ENCODE results near the gene NCAPG2. TPM values are rescaled to one million over a fixed set of nuclear protein-coding genes. Genes with fewer than 3 reads are reported as not detected.

Gene NCAPG2
- total and polyA plus RNA-seq, 2 experiments from 2014 or later, result 15.6 to 17.3 TPM

DNA sequence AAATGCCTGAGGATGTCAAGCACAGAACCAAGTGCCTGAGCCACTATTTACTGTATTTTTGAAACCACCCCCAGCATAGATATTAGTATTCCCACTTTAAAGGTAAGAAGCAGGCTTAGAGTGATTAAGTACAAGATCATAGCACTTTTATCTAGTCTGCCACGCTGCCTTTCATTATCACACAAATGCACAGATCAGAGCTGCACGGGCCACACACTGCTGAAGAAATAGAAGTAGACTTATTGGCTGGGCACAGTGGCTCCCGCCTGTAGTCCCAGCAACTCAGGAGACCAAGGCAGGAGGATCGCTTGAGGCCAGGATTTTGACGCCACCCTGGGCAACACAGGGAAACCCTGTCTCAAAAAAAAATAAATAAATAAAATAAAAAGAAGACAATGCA is 38.2 kb downstream of the NCAPG2 start:
- Histone ChIP-seq H3K79me2 (ENCODE audit: insufficient read depth) (no peaks in the 10 kb centered on the region), H3K36me3 (ENCODE audit: low read depth) (no peaks in the 10 kb centered on the region), H3K4me1 (ENCODE audit: insufficient read depth) (no peaks in the 10 kb centered on the region), H3K27ac (no peak overlapping the region), H3K27me3 (replicated peaks; ENCODE audit: insufficient read depth) (no peaks in the 10 kb centered on the region), H3K4me2 (ENCODE audit: unreplicated experiment) (no peak overlapping the region), H3K9me2 (ENCODE audit: insufficient read depth) (no peaks in the 10 kb centered on the region), H3K9me3 (ENCODE audit: low read depth) (no peaks in the 10 kb centered on the region), H3F3A (ENCODE audit: insufficient read depth) (no peaks in the 10 kb centered on the region), H2AFZ (no peak overlapping the region), H4K20me1 (ENCODE audit: insufficient read depth) (no peaks in the 10 kb centered on the region), H3K4me3 (no peak overlapping the region), H3K9ac (no peak overlapping the region)
- 96 to 99% methylated on average over 5 of the region's 5 CpGs for WGBS, 2 experiments (ENCODE audit: low coverage in 1 of 2, low lambda C conversion rate in 2 of 2, missing lambda C conversion rate in 2 of 2)
- DNase-seq, result no peak
- no peak for TF ChIP-seq EZH2 (IDR thresholded peaks at IDR 0.05; ENCODE audit: insufficient read depth, poor library complexity, severe bottlenecking)
- TF ChIP-seq EZH2phosphoT487 (IDR thresholded peaks at IDR 0.05; ENCODE audit: insufficient read depth, low read depth), result no peak
- in situ Hi-C loops (cut with MboI), result no loop called here

DNA sequence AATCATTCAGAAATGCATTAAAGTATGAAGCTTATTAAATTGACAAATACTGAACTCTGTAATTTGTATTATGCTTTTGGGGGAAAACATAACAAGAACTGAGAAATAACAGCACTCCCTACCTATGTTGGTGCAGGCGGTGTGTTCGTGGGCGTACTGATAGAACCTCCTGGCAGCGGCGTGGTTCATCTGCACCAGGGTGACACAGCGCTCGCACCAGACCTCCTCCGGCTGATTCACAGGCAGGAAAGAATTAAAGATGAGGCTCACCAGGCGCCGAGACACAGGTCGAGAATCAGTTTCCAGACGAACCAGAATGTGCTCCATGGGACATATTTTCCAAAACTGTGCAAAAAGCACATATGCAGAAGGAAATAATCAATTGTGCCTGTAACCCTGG is 40.2 kb downstream of the NCAPG2 start:
- TF ChIP-seq EZH2 (IDR thresholded peaks at IDR 0.05; ENCODE audit: insufficient read depth, poor library complexity, severe bottlenecking), result no peak
- no peak for TF ChIP-seq EZH2phosphoT487 (IDR thresholded peaks at IDR 0.05; ENCODE audit: insufficient read depth, low read depth)

DNA sequence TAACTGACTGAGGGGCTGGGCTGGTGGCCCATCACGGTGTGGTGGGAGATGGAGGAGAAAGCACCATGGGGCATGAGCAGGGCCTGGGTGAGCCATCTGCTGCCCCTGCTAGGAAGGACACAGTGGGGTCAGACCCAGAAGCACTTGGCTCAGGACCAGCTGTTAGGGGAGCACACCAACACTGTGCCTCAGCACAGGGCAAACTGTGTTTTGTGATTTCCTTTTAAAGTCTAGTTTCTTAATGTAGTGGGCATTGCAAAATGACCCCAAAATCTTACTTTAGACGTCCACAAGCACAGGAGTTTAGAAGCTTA is 41.2 kb downstream of the NCAPG2 start:
- H2AFZ ChIP-seq, result no peak overlapping the region
- H3F3A ChIP-seq (ENCODE audit: insufficient read depth), result no peaks in the 10 kb centered on the region
- H3K36me3 ChIP-seq (ENCODE audit: low read depth), result no peaks in the 10 kb centered on the region; the same call in 1 of the 2 replicates
- H3K4me3 ChIP-seq, result no peak overlapping the region
- no peak overlapping the region for H3K4me2 ChIP-seq (ENCODE audit: unreplicated experiment)
- TF ChIP-seq EZH2phosphoT487 (IDR thresholded peaks at IDR 0.05; ENCODE audit: insufficient read depth, low read depth) (no peak), EZH2 (IDR thresholded peaks at IDR 0.05; ENCODE audit: insufficient read depth, poor library complexity, severe bottlenecking) (no peak)
- no peak overlapping the region for H3K9ac ChIP-seq
- H3K4me1 ChIP-seq (ENCODE audit: insufficient read depth), result no peaks in the 10 kb centered on the region
- no peaks in the 10 kb centered on the region for H3K27me3 ChIP-seq (replicated peaks; ENCODE audit: insufficient read depth)
- H3K9me3 ChIP-seq (ENCODE audit: low read depth), result no peaks in the 10 kb centered on the region
- H3K79me2 ChIP-seq (ENCODE audit: insufficient read depth), result no peaks in the 10 kb centered on the region
- no peak for DNase-seq
- no peaks in the 10 kb centered on the region for H3K9me2 ChIP-seq (ENCODE audit: insufficient read depth)
- 98% methylated on average over 2 of the region's 2 CpGs for WGBS, 2 experiments (ENCODE audit: low coverage in 1 of 2, low lambda C conversion rate in 2 of 2, missing lambda C conversion rate in 2 of 2)
- no peak overlapping the region for H3K27ac ChIP-seq
- H4K20me1 ChIP-seq (ENCODE audit: insufficient read depth), result no peaks in the 10 kb centered on the region
- in situ Hi-C loops (cut with MboI), result no loop called here

More for the DNA sequence above, 40.2 kb downstream of the NCAPG2 start:
- no peaks in the 10 kb centered on the region for H3K9me3 ChIP-seq (ENCODE audit: low read depth)
- H3K27me3 ChIP-seq (replicated peaks; ENCODE audit: insufficient read depth), result no peaks in the 10 kb centered on the region
- H2AFZ ChIP-seq, result no peak overlapping the region
- H3K36me3 ChIP-seq (ENCODE audit: low read depth), result no peaks in the 10 kb centered on the region; the same call in 1 of the 2 replicates
- 83 to 85% methylated on average over 12 of the region's 12 CpGs for WGBS, 2 experiments (ENCODE audit: low coverage in 1 of 2, low lambda C conversion rate in 2 of 2, missing lambda C conversion rate in 2 of 2)
- no peak overlapping the region for H3K27ac ChIP-seq
- no peaks in the 10 kb centered on the region for H3F3A ChIP-seq (ENCODE audit: insufficient read depth)
- H3K9ac ChIP-seq, result no peak overlapping the region
- H3K79me2 ChIP-seq (ENCODE audit: insufficient read depth), result no peaks in the 10 kb centered on the region
- DNase-seq, result no peak
- no peaks in the 10 kb centered on the region for H3K4me1 ChIP-seq (ENCODE audit: insufficient read depth)
- no peaks in the 10 kb centered on the region for H4K20me1 ChIP-seq (ENCODE audit: insufficient read depth)
- no peak overlapping the region for H3K4me2 ChIP-seq (ENCODE audit: unreplicated experiment)
- H3K9me2 ChIP-seq (ENCODE audit: insufficient read depth), result no peaks in the 10 kb centered on the region
- in situ Hi-C loops (cut with MboI), result no loop called here
- H3K4me3 ChIP-seq, result no peak overlapping the region

GRCh38 chr7:158662610-158663427 is 41.8 kb downstream of the NCAPG2 start:
- Histone ChIP-seq H3K36me3 (ENCODE audit: low read depth) (no peaks in the 10 kb centered on the region; the same call in 1 of the 2 replicates), H3K9ac (no peak overlapping the region), H3K9me3 (ENCODE audit: low read depth) (no peaks in the 10 kb centered on the region), H2AFZ (no peak overlapping the region), H3F3A (ENCODE audit: insufficient read depth) (no peaks in the 10 kb centered on the region), H3K27me3 (replicated peaks; ENCODE audit: insufficient read depth) (no peaks in the 10 kb centered on the region), H3K9me2 (ENCODE audit: insufficient read depth) (no peaks in the 10 kb centered on the region), H3K27ac (no peak overlapping the region), H3K79me2 (ENCODE audit: insufficient read depth) (no peaks in the 10 kb centered on the region), H3K4me3 (no peak overlapping the region), H3K4me2 (ENCODE audit: unreplicated experiment) (no peak overlapping the region), H4K20me1 (ENCODE audit: insufficient read depth) (no peaks in the 10 kb centered on the region), H3K4me1 (ENCODE audit: insufficient read depth) (no peaks in the 10 kb centered on the region)
- in situ Hi-C loops (cut with MboI), result no loop called here
- TF ChIP-seq EZH2 (IDR thresholded peaks at IDR 0.05; ENCODE audit: insufficient read depth, poor library complexity, severe bottlenecking) (no peak), EZH2phosphoT487 (IDR thresholded peaks at IDR 0.05; ENCODE audit: insufficient read depth, low read depth) (no peak)
- DNase-seq, result no peak
- 85 to 86% methylated on average over 14 of the region's 14 CpGs for WGBS, 2 experiments (ENCODE audit: low coverage in 1 of 2, low lambda C conversion rate in 2 of 2, missing lambda C conversion rate in 2 of 2)
